ENCODE data around the gene STK38.

- TF ChIP-seq CTCF (IDR thresholded peaks at IDR 0.05) (no peak), POLR2A (IDR thresholded peaks at IDR 0.05) (no peak)
Measured at GRCh38 chr6:36493319-36493718, 54.0 kb downstream of the STK38 start.
